ENCODE measurements around the gene TMOD4. TPM values are rescaled to one million over a fixed set of nuclear protein-coding genes. Genes with fewer than 3 reads are reported as not detected.

Gene TMOD4
- total RNA-seq, 4 donors from 2014 or later, result 1.5 to 1.6 TPM; not detected in 2

DNA sequence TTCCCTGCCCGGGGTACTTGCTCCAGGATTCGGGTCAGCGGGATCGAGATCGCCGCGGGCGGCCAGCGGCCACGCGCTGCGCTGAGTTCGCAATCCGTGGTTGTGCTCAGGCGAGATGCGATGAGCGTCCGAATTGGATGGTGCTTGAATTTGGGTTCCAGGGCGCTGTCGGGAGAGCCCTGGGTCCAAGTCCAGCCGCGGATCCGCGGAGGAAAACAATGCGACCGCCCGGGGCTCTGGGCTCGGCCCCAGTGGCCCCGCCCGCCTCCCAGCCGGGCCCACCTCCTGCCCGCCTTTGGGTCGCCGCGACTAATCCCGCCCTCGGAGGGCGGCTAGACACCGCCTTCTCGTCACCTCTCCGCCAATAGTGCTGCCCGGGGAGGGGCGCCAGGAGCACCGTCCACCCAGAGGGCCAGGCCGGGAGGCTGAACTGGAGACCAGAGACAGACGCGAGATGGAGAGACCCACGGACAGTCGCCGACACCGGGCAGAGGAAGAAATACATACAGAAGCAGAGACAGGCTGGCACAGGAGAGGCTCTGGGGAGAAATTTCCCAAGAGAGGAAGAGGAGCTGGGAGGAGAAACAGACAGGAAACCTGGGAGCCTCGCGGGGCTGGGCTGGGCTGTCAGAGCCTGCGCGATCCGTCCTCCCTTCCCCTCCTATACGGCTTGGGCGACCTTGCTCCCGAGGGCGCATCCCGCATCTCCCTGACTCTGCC lies 29.2 kb downstream of the TMOD4 start, which contains the start of gene SEMA6C:
Gene SEMA6C, minus strand, starts transcription at position 220 of the 720 bp plus-strand sequence. CDS start 4,010 bp downstream, outside the sequence.
- intact Hi-C loops (cut with DNase I), result no loop called here
- Histone ChIP-seq H3K9me3 (no peaks in the 10 kb centered on the region), H3K4me3 (peak within 1 kb of the TSS; percentile 67 to 88 (median 72)), H3K27me3 (no peaks in the 10 kb centered on the region), H3K4me1 (peaks cover 41 to 54% (median 49%) of the 10 kb centered on the region in 4 donors), H3K36me3 (peaks cover 0 to 7% (median 1%) of the 10 kb centered on the region in 4 donors), H3K27ac (replicated peaks in 1 of 4) (peak within 1 kb of the TSS; percentile 84 to 89 (median 87))
- DNase-seq (ENCODE audit: extremely low spot score), result peak; percentile 96
- under 1% methylated on average over 20 of the region's 61 CpGs for WGBS
- TF ChIP-seq POLR2AphosphoS5 (IDR thresholded peaks at IDR 0.05) (peak; percentile 92 to 94), POLR2A (IDR thresholded peaks at IDR 0.05; ENCODE audit: low read depth) (peak; percentile 56), EP300 (IDR thresholded peaks at IDR 0.05) (no peak), CTCF (IDR thresholded peaks at IDR 0.05) (no peak)

DNA sequence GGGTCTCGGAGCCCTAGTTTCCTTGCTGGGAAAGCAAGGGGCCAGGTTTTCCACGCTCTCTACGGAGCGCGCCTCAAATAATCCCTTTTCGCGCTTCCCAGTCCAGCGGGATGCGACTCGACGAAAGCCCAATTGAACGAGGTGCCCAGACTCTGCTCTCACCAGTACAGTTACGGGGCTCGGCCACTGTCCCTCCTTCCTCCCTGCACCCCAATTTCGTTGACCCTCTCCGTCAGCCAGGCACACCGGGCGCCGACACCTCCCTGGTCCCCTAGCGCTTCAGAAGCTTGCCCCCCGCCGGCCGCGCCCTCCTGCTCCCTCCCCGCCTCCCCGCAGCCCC lies 29.7 kb downstream of the TMOD4 start:
- Histone ChIP-seq H3K4me1 (peaks cover 41 to 54% (median 49%) of the 10 kb centered on the region in 4 donors), H3K27me3 (no peaks in the 10 kb centered on the region), H3K9me3 (no peaks in the 10 kb centered on the region), H3K36me3 (peaks cover 0 to 7% (median 1%) of the 10 kb centered on the region in 4 donors), H3K27ac (replicated peaks in 1 of 4) (peak overlapping the region; percentile 84 to 89 (median 87)), H3K4me3 (peak overlapping the region; percentile 67 to 88 (median 72))
- intact Hi-C loops (cut with DNase I), result no loop called here
- 2% methylated on average over 21 of the region's 26 CpGs for WGBS
- TF ChIP-seq POLR2A (IDR thresholded peaks at IDR 0.05; ENCODE audit: low read depth), result no peak
- TF ChIP-seq EP300 (IDR thresholded peaks at IDR 0.05), result no peak
- no peak for TF ChIP-seq POLR2AphosphoS5 (IDR thresholded peaks at IDR 0.05)
- no peak for TF ChIP-seq CTCF (IDR thresholded peaks at IDR 0.05)
- DNase-seq (ENCODE audit: extremely low spot score), result no peak

DNA sequence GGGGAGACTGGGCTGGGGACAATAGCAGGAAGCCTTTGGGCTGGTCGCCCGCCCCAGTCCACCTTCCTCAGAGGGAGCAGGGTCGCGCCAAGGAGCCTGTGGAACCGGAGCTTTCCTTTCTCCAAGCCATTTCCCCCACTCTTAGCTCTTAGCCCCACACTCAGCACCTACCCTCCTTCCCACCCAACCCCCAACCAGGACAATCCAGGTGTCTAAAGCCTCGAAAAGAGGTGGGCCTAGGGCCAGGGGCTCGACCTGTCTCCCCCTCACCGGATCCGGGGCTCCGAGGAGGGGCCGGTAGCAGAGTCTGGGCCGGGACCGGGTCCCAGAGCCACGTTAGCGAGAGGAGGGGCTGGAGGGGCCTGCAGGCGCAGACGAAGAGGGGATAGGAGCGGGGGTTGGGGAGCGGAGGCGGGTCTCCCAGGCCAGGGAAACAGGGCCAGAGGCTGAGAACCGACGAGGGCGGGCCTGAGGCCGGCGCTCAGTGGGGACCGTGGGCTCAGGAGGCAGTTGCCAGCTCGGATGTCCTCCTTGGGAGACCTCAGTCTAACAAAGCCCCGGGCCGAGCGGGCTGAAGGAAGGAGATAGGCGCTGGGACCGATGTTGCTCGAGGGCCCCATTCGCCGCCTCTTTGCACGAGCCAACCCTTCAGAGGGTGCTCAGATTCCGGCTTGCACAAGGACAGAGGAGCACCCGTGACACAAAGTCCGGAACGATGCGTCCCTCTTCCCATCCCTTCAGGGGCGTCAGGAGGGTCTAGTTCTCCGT lies 30.3 kb downstream of the TMOD4 start:
- Histone ChIP-seq H3K4me3 (peak overlapping the region; percentile 67 to 88 (median 72)), H3K36me3 (peaks cover 0 to 7% (median 2%) of the 10 kb centered on the region in 4 donors), H3K9me3 (no peaks in the 10 kb centered on the region), H3K4me1 (peaks cover 41 to 54% (median 49%) of the 10 kb centered on the region in 4 donors), H3K27me3 (no peaks in the 10 kb centered on the region), H3K27ac (replicated peaks in 1 of 4) (peak overlapping the region; percentile 84 to 89 (median 87))
- no peak for DNase-seq (ENCODE audit: extremely low spot score)
- WGBS, result 6% methylated on average over 25 of the region's 43 CpGs
- TF ChIP-seq POLR2AphosphoS5 (IDR thresholded peaks at IDR 0.05) (peak in 1 of 2 donors; percentile 9), EP300 (IDR thresholded peaks at IDR 0.05) (no peak)
- intact Hi-C loops (cut with DNase I), result no loop called here

GRCh38 chr1:151144474-151145303 lies 31.1 kb downstream of the TMOD4 start:
- no peaks in the 10 kb centered on the region for H3K27me3 ChIP-seq
- H3K4me3 ChIP-seq, result peak overlapping the region; percentile 67 to 88 (median 72)
- DNase-seq (ENCODE audit: extremely low spot score), result no peak
- H3K4me1 ChIP-seq, result peaks cover 41 to 54% (median 49%) of the 10 kb centered on the region in 4 donors
- peak overlapping the region; percentile 84 to 89 (median 87) for H3K27ac ChIP-seq (replicated peaks in 1 of 4)
- intact Hi-C loops (cut with DNase I), result no loop called here
- WGBS, result 72% methylated on average over 4 of the region's 7 CpGs
- peaks cover 3 to 13% (median 4%) of the 10 kb centered on the region in 4 donors for H3K36me3 ChIP-seq
- no peaks in the 10 kb centered on the region for H3K9me3 ChIP-seq
- TF ChIP-seq POLR2A (IDR thresholded peaks at IDR 0.05; ENCODE audit: low read depth) (no peak), CTCF (IDR thresholded peaks at IDR 0.05) (no peak), POLR2AphosphoS5 (IDR thresholded peaks at IDR 0.05) (no peak), EP300 (IDR thresholded peaks at IDR 0.05) (no peak)
